A549 (cell line): ENCODE data around the gene SP100. TPM values are rescaled to one million over a fixed set of nuclear protein-coding genes. Genes with fewer than 3 reads are reported as not detected.

Source experiments
- ATAC-seq, 2 experiments: fragments of 200-7000 bp in 1 of 2; fragments of >200 bp in 1 of 2; cut with Nextera tagmentation in 1 of 2; cut with Tn5 transposase in 1 of 2; 3 replicates each; pipeline versions ENCODE4 v1.8.0 to v1.9.1; 2018 to 2020; ENCODE audit warnings: mild to moderate bottlenecking in 1 of 2, moderate library complexity in 1 of 2
- CTCF ChIA-PET: fragments of 300-600 bp; sonication (Branson Sonifier 250); formaldehyde crosslinking; extraction: SDS; loops from one replicate; lab custom pipeline; 2021; ENCODE audit warnings: antibody characterized with exemption, inconsistent platforms; lab: Yijun Ruan, JAX
- POLR2A ChIA-PET: fragments of 350-600 bp; formaldehyde crosslinking; extraction: SDS; loops from one replicate; lab custom pipeline; 2021; ENCODE audit warnings: antibody characterized with exemption, inconsistent platforms; lab: Yijun Ruan, JAX
- DNase-seq, 2 experiments: peaks; one replicate each; pipeline versions ENCODE4 v3.0.0 to v3.0.0-alpha.2; 2011 to 2016; ENCODE audit warnings: low read depth in 1 of 2, low spot score in 1 of 2
- FAIRE-seq: peaks from 2 replicates; lab custom pipeline; 2011; peaks lifted over from hg19 to GRCh38; lab: Jason Lieb, UNC
- H3K27ac ChIP-seq, 2 experiments: fragments of >200 bp; sonication (Bioruptor Twin); formaldehyde crosslinking; 3 replicates each; pipeline ENCODE4 v1.5.1; 2016 to 2017
- H3K4me1 ChIP-seq: fragments of >200 bp; sonication (Bioruptor Twin); formaldehyde crosslinking; 3 replicates; pipeline ENCODE4 v1.6.1; 2016
- H3K4me2 ChIP-seq: fragments of >200 bp; sonication (Bioruptor Twin); formaldehyde crosslinking; 3 replicates; pipeline ENCODE4 v1.6.1; 2016
- H3K4me3 ChIP-seq: fragments of >200 bp; sonication (Bioruptor Twin); formaldehyde crosslinking; 3 replicates; pipeline ENCODE4 v1.5.1; 2016
- H3K9me3 ChIP-seq: fragments of >200 bp; sonication (Bioruptor Twin); formaldehyde crosslinking; 3 replicates; pipeline ENCODE4 v1.6.1; 2016
- ATOH8 ChIP-seq: fragments of 250-450 bp; sonication (Bioruptor Pico); IDR thresholded peaks from 2 replicates; pipeline ENCODE4 v1.5.0; 2020; ENCODE audit warnings: low read depth, mild to moderate bottlenecking, moderate library complexity
- CBX2 ChIP-seq: fragments of 200-600 bp; sonication (generic); IDR thresholded peaks from 2 replicates; pipeline ENCODE4 v1.6.1; 2016; ENCODE audit warnings: low read depth, mild to moderate bottlenecking, borderline replicate concordance
- CEBPB ChIP-seq, 2 experiments: fragments of >200 bp in 1 of 2; sonication (Bioruptor Twin) in 1 of 2; formaldehyde crosslinking in 1 of 2; IDR thresholded peaks; 2 replicates each; pipeline ENCODE4 v1.6.1; 2012 to 2016
- EHMT2 ChIP-seq: fragments of 200-600 bp; sonication (generic); IDR thresholded peaks from 2 replicates; pipeline ENCODE4 v1.6.1; 2016; ENCODE audit warnings: antibody characterized with exemption, low read depth, mild to moderate bottlenecking, moderate library complexity
- ESRRA ChIP-seq: fragments of 150-350 bp; IDR thresholded peaks from 2 replicates; pipeline ENCODE4 v1.6.1; 2014; ENCODE audit warnings: mild to moderate bottlenecking, low read length, borderline replicate concordance
- FOSL2 ChIP-seq, 2 experiments: fragments of 450-650 bp in 1 of 2; fragments of >200 bp in 1 of 2; sonication (Bioruptor Twin) in 1 of 2; formaldehyde crosslinking; IDR thresholded peaks; 2 replicates each; pipeline versions ENCODE4 v1.5.0 to v1.6.1; 2016 to 2020; ENCODE audit warnings: mild to moderate bottlenecking in 1 of 2, moderate library complexity in 1 of 2
- GATA3 ChIP-seq: IDR thresholded peaks from 2 replicates; pipeline ENCODE4 v1.6.1; 2012; ENCODE audit warnings: borderline replicate concordance
- HDAC2 ChIP-seq: fragments of 200-600 bp; sonication (generic); IDR thresholded peaks from 2 replicates; pipeline ENCODE4 v1.6.1; 2016
- HES2 ChIP-seq: fragments of >200 bp; sonication (Bioruptor Twin); formaldehyde crosslinking; IDR thresholded peaks from 2 replicates; pipeline ENCODE4 v1.6.1; 2016
- HMGXB4 ChIP-seq: fragments of 250-450 bp; sonication (Bioruptor Pico); IDR thresholded peaks from 2 replicates; pipeline ENCODE4 v1.5.0; 2021; ENCODE audit warnings: mild to moderate bottlenecking, moderate library complexity, borderline replicate concordance
- JUN ChIP-seq, 2 experiments: fragments of >200 bp; sonication (Bioruptor Twin); formaldehyde crosslinking; IDR thresholded peaks; 2 replicates in 1 of 2; 3 replicates in 1 of 2; pipeline ENCODE4 v1.6.1; 2016 to 2017
- JUNB ChIP-seq: fragments of >200 bp; sonication (Bioruptor Twin); formaldehyde crosslinking; IDR thresholded peaks from 2 replicates; pipeline ENCODE4 v1.6.1; 2016
- MAFK ChIP-seq: fragments of 450-650 bp; IDR thresholded peaks from 2 replicates; pipeline ENCODE4 v1.6.1; 2014; ENCODE audit not compliant: partially characterized antibody
- NR3C1 ChIP-seq: fragments of >200 bp; sonication (Bioruptor Twin); formaldehyde crosslinking; IDR thresholded peaks from 3 replicates; pipeline ENCODE4 v1.6.1; 2017
- PHF8 ChIP-seq: fragments of 200-600 bp; sonication (generic); IDR thresholded peaks from 2 replicates; pipeline ENCODE4 v1.6.1; 2016; ENCODE audit warnings: low read depth, mild to moderate bottlenecking, antibody characterized with exemption, moderate library complexity, borderline replicate concordance
- RCOR1 ChIP-seq: fragments of 150-350 bp; IDR thresholded peaks from 2 replicates; pipeline ENCODE4 v1.6.1; 2014; ENCODE audit warnings: antibody characterized with exemption, low read length, low read depth
- RNF2 ChIP-seq: fragments of 200-600 bp; sonication (generic); IDR thresholded peaks from 2 replicates; pipeline ENCODE4 v1.6.1; 2016; ENCODE audit warnings: low read depth, mild to moderate bottlenecking, antibody characterized with exemption, moderate library complexity, borderline replicate concordance
- ZC3H11A ChIP-seq: fragments of 450-650 bp; IDR thresholded peaks from 2 replicates; pipeline ENCODE4 v1.6.1; 2014; ENCODE audit warnings: antibody characterized with exemption, mild to moderate bottlenecking
- WGBS: methylation state at CpG from one replicate; pipeline ENCODE4 v1.1.6; 2017; ENCODE audit errors: missing lambda C conversion rate; 5-methylcytosine and 5-hydroxymethylcytosine counted together
- polyA plus RNA-seq, 4 experiments: library from polyadenylated mRNA; depleted of rRNA in 3 of 4; stranded (reverse); fragments of >200 nt; fragmentation: RNase III in 1 of 4; extraction: RNeasy Plus Mini Kit Qiagen cat#74134 plus additional on column Dnase treatment in 1 of 4; gene quantifications; 2 replicates in 3 of 4; 3 replicates in 1 of 4; pipeline ENCODE4 v1.2.3, GENCODE V29; 2011 to 2017
- TF ChIP-seq, protein P1 (sequence below): fragments of 150-350 bp; IDR thresholded peaks from 2 replicates; pipeline ENCODE4 v1.6.1; 2014; ENCODE audit warnings: low read depth, mild to moderate bottlenecking, low read length
- TF ChIP-seq, protein P2 (sequence below): fragments of >200 bp; sonication (Bioruptor Twin); formaldehyde crosslinking; IDR thresholded peaks from 3 replicates; pipeline ENCODE4 v1.5.1; 2016

The SP100 gene
- polyA plus RNA-seq, 2 of the 4 experiments (the other 2 are of a cell fraction) = 23.7 to 39.8 TPM

DNA sequence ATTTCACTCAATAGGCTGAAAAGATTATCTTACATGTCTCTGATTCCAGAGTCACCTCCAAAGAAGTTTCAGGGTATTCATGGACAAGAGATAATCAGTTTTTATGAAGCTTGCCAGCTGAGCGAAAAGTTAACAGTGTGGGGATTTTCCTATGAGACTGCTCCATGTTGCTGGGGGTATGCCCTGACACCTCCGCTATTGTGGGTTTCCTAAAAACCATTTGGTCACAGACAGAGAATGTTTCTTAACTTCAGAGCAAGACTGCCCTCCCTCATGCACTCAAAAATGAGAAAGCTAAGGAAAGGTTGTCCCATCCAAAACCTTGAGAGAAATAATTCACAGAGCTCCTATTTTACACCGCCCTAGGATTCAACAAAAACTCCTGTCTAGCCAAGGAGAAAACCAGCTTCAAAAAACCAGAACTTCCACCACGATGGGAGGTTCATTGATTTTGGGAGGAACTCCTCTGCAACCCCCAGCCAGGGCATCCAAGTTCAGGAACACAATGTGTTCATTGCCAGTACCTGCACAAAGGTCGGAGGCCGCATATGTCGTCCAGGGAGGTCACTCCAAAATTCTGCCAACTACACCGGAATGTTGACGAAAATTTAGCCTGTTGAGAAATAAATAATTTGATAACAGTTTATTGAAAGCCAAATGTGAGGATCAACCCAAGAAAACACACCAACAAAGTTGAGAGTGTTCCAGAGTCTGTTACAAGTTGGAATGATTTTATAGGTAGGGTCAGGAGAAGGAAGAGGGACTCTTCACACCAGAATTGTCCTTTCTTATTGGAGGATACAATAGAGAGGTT lies 104.3 kb downstream of the SP100 start:
- peaks cover 7% of the 10 kb centered on the region; the same call in 1 of the 3 replicates for H3K4me1 ChIP-seq
- ChIA-PET CTCF (no interaction called here), POLR2A (no interaction called here)
- H3K4me3 ChIP-seq = no peak overlapping the region
- ATAC-seq = no peak; a peak in 1 of 6 replicates
- H3K9me3 ChIP-seq = peaks cover 21% of the 10 kb centered on the region
- WGBS = 72% methylated on average over 9 of the region's 9 CpGs
- FAIRE-seq = no peak
- peak overlapping the region; percentile 9 to 44; a peak in 2 of 6 replicates for H3K27ac ChIP-seq
- DNase-seq = no peak
- TF ChIP-seq, protein P1, sequence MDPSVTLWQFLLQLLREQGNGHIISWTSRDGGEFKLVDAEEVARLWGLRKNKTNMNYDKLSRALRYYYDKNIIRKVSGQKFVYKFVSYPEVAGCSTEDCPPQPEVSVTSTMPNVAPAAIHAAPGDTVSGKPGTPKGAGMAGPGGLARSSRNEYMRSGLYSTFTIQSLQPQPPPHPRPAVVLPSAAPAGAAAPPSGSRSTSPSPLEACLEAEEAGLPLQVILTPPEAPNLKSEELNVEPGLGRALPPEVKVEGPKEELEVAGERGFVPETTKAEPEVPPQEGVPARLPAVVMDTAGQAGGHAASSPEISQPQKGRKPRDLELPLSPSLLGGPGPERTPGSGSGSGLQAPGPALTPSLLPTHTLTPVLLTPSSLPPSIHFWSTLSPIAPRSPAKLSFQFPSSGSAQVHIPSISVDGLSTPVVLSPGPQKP = no peak
- no peak for TF ChIP-seq RCOR1
- no peak for TF ChIP-seq ATOH8 (CRISPR knock-in tag)
- TF ChIP-seq, protein P2, sequence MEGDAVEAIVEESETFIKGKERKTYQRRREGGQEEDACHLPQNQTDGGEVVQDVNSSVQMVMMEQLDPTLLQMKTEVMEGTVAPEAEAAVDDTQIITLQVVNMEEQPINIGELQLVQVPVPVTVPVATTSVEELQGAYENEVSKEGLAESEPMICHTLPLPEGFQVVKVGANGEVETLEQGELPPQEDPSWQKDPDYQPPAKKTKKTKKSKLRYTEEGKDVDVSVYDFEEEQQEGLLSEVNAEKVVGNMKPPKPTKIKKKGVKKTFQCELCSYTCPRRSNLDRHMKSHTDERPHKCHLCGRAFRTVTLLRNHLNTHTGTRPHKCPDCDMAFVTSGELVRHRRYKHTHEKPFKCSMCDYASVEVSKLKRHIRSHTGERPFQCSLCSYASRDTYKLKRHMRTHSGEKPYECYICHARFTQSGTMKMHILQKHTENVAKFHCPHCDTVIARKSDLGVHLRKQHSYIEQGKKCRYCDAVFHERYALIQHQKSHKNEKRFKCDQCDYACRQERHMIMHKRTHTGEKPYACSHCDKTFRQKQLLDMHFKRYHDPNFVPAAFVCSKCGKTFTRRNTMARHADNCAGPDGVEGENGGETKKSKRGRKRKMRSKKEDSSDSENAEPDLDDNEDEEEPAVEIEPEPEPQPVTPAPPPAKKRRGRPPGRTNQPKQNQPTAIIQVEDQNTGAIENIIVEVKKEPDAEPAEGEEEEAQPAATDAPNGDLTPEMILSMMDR = no peak
- TF ChIP-seq JUN (IDR thresholded peaks at IDR 0.05) = no peak
- TF ChIP-seq HDAC2 = no peak
- TF ChIP-seq EHMT2 = no peak
- TF ChIP-seq MAFK = no peak
- TF ChIP-seq CBX2 = no peak
- TF ChIP-seq NR3C1 = no peak
- no peak for TF ChIP-seq HMGXB4
- TF ChIP-seq ZC3H11A = no peak
- no peak overlapping the region for H3K4me2 ChIP-seq

DNA sequence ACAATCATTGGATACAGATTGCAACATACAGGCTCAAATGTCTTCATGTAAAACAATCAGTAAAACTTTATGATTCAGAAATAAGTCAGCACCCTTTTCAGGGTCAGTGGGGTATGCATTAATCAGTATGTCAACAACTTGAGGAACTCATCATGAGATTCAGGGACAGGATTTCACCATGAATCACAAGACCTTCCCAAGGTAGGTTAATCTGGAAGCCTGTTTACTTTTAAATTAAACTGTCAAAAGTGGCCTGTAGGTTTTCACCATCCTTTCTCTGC lies 104.8 kb downstream of the SP100 start:
- no peak for FAIRE-seq
- H3K4me1 ChIP-seq = peaks cover 7% of the 10 kb centered on the region; the same call in 1 of the 3 replicates
- TF ChIP-seq FOSL2 (IDR thresholded peaks at IDR 0.05) (peak; percentile 62), FOSL2 (CRISPR knock-in tag; IDR thresholded peaks at IDR 0.05) (peak; percentile 61; the same call in 1 of the 2 replicates), PHF8 (no peak), CEBPB (IDR thresholded peaks at IDR 0.05) (peak; percentile 65 to 69; a peak in 1 of 4 replicates), JUNB (peak; percentile 81), RNF2 (no peak), HES2 (peak; percentile 46; the same call in 1 of the 2 replicates), JUN (IDR thresholded peaks at IDR 0.05) (peak in 1 of 2 experiments; percentile 31; a peak in 1 of 5 replicates), ESRRA (no peak), GATA3 (peak; percentile 31; the same call in 1 of the 2 replicates)
- TF ChIP-seq, all 56 proteins: peak for 6
- H3K27ac ChIP-seq = 0 out of 6 replicates have a peak overlapping the region, but pooled peaks of 1 of the 2 experiments have one; percentile 32
- no peak overlapping the region for H3K4me2 ChIP-seq
- POLR2A ChIA-PET = no interaction called here
- peaks cover 26% of the 10 kb centered on the region for H3K9me3 ChIP-seq
- peak; percentile 4 to 48 for DNase-seq
- CTCF ChIA-PET = no interaction called here
- no peak overlapping the region for H3K4me3 ChIP-seq
- peak; percentile 52 to 64; a peak in 4 of 6 replicates for ATAC-seq
